Fibroblast of mammary gland (primary cell): ENCODE data around the gene SUCLG2.

ENCODE experiments used
- DNase-seq: peaks from one replicate; pipeline ENCODE4 v3.0.0-alpha.2; 2010; ENCODE audit warnings: low read depth
- H3K4me3 ChIP-seq: 2 replicates; pipeline ENCODE4 v1.5.1; 2011; ENCODE audit warnings: low read depth, mild to moderate bottlenecking, low read length, moderate library complexity; ENCODE audit not compliant: control insufficient read depth
- CTCF ChIP-seq: conservative IDR thresholded peaks from 2 replicates; pipeline ENCODE4 v1.5.1; 2011; ENCODE audit warnings: low read depth, low read length, inconsistent platforms; ENCODE audit not compliant: control insufficient read depth, insufficient read depth

The SUCLG2 gene

DNA sequence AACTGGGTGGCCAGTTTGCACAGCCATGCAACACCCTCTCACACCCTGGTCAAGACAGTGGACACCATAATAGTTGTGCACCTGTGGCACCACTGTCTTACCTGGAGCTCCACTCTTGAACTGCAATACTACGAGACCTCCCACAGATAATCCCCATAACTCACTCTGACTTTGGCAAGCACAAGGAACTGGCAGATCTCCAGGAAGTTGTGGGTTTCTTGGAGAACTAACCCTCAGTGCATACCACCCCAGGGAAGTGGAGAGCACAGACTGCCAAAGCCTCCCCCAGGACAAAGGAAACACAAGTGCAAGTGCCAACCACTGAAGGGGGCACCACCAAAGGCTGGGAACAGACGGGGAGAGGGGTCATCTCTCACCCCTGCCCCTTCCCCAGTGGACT is 318.6 kb downstream of the SUCLG2 start:
- H3K4me3 ChIP-seq: no peak overlapping the region
- DNase-seq: no peak
- TF ChIP-seq CTCF: no peak

GRCh38 chr3:67334588-67334987 is 319.8 kb downstream of the SUCLG2 start:
- TF ChIP-seq CTCF: no peak
- no peak for DNase-seq
- no peak overlapping the region for H3K4me3 ChIP-seq

DNA sequence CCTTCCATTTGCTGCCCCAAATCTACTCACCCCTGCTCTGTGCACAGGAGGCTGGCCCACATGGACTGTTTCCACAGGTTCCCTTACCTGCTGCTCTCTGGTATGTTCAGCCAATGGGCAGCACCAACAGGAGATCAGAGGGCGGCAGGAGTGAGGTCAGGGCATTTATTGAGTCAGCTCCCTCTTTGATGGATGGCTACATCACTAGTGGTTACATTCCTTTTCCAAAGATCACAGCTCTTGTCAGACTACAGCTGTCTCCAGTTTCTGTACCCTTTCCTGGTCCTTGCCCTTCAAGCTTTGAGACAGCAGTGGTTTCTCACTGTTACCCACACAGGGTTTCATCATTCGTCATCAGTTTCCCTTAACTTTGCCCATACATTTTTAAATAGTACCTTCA is 325.1 kb downstream of the SUCLG2 start:
- DNase-seq: no peak
- no peak for TF ChIP-seq CTCF
- no peak overlapping the region for H3K4me3 ChIP-seq

DNA sequence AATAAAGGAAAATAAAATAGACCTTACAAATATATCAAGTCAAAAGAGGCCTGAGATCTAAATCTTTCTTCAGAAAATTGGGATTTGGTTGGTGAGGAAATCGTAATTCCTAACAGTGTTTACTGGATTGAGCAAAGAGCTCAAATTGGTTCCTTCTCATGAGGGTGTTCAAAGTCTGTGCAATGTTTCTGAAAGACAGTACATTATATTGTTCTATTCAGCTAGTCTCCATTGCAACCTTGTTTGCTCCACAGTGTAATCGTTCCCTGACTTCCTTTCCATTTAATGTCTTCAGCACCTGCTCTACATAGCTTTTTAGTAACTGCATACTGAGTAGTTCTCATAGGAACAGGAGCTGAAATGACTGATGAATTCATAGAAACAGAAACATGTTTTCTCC is 326.8 kb downstream of the SUCLG2 start:
- DNase-seq: no peak
- no peak for TF ChIP-seq CTCF

GRCh38 chr3:67325231-67325630 is 329.2 kb downstream of the SUCLG2 start:
- H3K4me3 ChIP-seq: no peak overlapping the region
- no peak for TF ChIP-seq CTCF

More for the DNA sequence above, 326.8 kb downstream of the SUCLG2 start:
- H3K4me3 ChIP-seq: no peak overlapping the region

More at GRCh38 chr3:67325231-67325630, 329.2 kb downstream of the SUCLG2 start:
- no peak for DNase-seq
